HG03457 (cell line): ENCODE measurements around the gene SCTR.

Source experiments
- ATAC-seq: cut with Tn5 transposase; IDR thresholded peaks from one replicate; pipeline ENCODE4 v1.9.1; 2021; ENCODE audit warnings: moderate number of reproducible peaks; ENCODE audit not compliant: unreplicated experiment

Gene SCTR

DNA sequence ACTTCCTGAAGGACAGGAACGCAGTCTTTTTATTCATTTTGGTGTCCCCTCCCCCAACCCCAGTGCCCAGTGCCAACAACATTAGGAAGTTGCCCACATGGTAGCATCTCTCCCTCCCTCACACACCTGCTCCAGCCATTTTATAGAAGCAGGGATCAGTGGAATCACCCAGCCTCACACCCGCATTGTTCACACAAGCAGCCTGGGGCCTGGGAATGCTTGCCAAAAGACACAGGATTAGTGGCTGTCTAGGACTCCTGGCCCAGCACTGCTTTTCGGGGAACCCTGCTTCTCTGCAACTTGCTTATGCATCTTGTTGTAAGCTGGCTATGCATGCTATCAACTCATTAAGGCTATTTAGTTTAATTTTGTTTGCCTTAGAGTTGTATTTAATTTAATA, 74.8 kb downstream of the SCTR start:
- ATAC-seq, result no peak

GRCh38 chr2:119448427-119449141, 75.7 kb downstream of the SCTR start:
- ATAC-seq, result no peak

DNA sequence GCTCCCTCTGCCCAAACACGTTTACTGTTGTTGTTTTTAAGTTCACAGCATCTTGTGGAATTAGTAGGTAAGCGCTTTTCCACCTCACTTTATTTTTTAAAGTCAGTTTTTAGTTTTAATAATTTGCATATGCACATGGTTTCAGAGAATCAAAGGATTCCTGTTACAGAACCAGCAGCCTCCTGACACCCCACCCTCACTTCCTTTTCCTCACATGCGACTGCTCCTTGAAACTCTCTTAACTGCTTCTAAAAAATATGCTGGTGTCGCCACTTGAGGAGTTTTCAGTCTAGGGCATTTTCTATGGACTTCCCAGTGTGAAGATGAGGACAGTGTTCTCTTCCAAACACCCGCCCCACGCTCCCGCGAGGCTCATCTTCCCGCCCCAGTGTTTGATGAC, 78.2 kb downstream of the SCTR start:
- ATAC-seq, result no peak

DNA sequence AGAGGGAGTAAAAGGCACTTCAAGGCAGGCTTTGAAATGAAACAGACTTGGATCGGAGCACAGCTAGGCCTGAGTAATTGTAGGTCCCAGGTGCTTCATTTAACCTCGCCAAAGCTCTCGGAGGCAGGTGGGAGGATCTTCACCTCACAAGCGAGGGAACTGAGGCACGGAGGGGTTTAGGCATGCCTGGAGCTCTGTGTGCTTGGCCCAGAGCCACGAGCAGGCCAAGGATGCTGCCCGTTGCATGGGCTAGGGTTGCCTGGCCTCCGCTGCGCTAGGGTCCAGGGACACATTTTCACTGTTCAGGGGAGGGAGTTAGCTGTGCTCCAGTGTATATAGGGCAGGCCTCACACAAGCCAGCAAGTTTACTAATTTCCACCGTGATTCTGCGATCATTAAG, 81.4 kb downstream of the SCTR start:
- ATAC-seq, result no peak

DNA sequence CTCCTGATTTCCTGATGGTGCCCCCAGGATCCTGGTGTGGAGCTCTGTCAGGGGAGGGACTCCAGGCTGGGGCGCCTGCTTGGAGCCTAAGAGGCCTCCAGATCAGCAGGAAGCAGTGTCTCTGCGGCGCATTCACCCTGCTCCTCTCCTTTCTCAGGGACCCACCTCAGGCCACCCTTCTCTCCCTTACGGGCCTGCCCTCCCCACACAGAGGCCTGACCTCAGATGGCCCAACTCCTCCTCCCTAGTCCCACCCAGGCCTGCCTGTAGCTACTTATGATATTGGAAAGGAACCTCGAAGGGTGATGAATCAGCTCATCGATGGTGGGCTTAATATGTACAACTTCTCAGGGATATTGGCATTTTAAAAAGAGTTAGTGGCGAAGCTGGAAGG, 82.1 kb downstream of the SCTR start:
- no peak for ATAC-seq

DNA sequence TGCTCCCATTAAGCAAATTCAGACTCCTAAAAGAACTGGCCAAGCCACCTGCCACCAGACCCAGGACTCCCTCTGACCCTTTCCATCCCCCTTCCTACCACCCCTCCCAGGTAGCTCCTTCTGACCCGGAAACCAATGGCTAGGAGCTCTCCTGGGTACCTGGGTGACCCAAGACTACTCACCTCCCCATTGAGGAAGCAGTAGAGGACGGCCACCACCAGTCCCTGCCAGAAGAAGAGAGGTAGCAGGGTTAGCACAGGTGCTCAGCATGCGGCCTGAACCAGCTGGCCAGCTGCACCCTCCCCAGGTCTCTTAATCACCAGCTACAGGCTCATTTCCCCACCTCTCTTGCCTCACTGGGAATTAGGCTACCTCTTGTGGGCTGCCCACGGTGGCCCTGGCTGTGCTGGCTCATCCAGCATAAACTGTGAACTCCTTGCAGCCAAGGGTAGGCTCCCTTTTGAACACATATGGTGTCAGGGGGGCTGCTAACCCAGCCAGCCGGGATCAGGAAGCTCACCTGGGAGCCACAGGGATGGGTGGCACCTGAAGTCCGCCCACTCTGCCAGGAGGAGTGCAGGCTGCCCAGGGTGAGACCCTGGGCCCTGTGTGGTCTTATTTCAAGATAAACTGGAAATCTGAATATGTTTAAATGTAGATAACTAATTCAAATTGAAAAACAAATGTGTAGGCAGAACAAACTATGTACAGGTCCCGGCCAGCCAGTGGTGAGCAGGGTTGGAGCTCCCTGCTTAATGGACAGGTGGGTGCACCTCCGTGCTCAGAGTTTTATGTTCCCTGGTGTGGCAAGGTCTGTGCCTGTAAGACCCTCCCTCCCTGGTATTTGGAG, 82.7 kb downstream of the SCTR start:
- no peak for ATAC-seq

DNA sequence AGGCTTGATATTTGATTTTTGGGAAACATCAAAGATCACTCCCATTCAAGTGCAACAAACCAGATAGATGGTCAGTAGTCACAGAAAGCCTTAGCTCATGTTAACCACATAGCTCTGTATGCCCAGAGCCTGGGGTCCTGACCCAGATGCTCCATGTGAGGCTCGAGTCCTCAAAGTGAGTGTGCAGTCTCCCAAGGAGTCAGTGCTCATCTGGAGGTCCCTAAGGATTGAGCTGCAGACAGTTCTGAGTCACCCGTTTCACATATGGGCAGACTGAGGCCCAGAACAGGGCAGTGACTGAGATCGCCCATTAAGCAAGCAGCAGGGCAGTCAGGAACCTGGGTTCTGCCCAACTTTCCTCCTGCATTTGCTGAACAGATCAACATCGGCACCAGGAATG, 83.4 kb downstream of the SCTR start:
- ATAC-seq, result no peak

- ATAC-seq, result no peak
Observed at GRCh38 chr2:119440501-119440870, 83.8 kb downstream of the SCTR start.

- ATAC-seq, result no peak
Observed at GRCh38 chr2:119439574-119440500, 84.4 kb downstream of the SCTR start.

GRCh38 chr2:119438726-119439284, 85.5 kb downstream of the SCTR start:
- ATAC-seq, result no peak

DNA sequence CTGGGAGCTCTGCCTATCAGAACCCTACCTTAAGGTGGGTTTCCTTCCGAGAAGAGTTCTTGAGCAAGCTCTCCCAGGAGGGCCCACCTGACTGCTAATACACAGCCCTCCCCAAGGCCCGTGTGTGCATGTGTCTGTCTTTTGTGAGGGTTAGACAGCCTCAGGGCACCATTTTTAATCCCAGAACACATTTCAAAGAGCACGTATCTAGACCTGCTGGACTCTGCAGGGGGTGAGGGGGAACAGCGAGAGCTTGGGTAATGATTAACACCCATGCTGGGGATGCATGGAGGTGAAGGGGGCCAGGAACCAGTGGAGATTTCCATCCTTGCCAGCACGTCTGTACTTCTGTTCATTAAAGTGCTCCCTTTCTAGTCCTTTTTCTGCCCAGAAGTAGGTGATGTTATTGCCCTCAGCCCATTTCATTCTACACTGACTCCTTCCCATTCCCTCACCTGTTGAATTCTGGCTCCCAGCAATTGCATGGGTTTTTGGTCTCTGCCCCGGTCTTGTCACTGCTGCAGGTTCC, 86.1 kb downstream of the SCTR start:
- no peak for ATAC-seq

DNA sequence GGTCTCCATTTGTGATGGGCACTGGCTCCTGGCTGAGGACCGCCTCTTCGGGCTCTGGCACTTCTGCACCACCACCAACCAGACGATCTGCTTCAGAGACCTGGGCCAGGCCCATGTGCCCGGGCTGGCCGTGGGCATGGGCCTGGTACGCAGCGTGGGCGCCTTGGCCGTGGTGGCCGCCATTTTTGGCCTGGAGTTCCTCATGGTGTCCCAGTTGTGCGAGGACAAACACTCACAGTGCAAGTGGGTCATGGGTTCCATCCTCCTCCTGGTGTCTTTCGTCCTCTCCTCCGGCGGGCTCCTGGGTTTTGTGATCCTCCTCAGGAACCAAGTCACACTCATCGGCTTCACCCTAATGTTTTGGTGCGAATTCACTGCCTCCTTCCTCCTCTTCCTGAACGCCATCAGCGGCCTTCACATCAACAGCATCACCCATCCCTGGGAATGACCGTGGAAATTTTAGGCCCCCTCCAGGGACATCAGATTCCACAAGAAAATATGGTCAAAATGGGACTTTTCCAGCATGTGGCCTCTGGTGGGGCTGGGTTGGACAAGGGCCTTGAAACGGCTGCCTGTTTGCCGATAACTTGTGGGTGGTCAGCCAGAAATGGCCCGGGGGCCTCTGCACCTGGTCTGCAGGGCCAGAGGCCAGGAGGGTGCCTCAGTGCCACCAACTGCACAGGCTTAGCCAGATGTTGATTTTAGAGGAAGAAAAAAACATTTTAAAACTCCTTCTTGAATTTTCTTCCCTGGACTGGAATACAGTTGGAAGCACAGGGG, 87.1 kb downstream of the SCTR start:
- no peak for ATAC-seq

- ATAC-seq, result no peak
Observed at GRCh38 chr2:119435953-119436297, 88.4 kb downstream of the SCTR start.

DNA sequence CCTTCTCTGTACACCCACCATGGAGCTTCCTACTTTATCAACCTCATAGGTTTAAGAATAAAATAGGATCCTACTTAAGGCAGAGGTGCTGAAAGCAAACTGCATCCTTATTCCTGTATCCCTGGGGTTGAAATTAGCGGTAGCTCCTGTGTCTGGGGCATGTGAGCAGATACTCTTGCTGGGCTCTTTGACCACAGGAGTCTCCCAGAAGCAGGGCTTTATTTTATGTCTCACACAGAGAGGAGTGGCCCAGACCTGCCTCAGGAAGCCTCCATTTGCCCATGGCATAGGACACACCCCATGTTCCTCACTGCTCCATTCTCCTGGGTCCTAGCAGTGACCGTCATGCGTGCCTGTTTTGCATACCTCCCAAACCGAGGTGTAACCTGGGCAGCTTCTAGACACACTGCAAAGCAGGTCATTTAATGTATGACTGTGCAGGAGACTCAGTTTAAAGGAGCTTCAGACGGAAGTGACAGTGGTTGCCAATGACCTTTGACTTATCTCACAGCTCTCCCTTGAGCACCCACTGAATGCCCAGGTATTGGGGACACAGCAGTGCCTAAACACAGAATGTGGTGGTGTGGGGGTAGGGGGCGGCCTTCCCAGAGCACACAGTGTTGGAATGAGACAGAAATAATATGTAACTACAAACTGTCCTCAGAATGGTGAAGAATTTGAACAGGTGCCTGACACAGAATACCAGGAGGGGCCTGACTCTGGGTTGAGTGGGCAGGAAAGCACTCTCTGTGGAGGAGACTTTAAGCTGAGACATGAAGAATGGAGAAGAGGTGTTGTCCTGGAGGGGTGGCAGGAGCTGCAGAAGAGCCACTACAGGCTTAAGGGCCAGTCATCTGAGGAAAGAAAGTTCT, 89.0 kb downstream of the SCTR start:
- no peak for ATAC-seq

- ATAC-seq, result no peak
Observed at GRCh38 chr2:119434664-119435063, 89.6 kb downstream of the SCTR start.

- ATAC-seq, result no peak
Observed at GRCh38 chr2:119433636-119434327, 90.5 kb downstream of the SCTR start.

GRCh38 chr2:119432851-119433522, 91.3 kb downstream of the SCTR start:
- no peak for ATAC-seq
